PC-3 (cell line): ENCODE data around the gene BAHD1.

Experiments
- EZH2 ChIP-seq: fragments of 300-600 bp; sonication (generic); IDR thresholded peaks from one replicate; pipeline ENCODE4 v1.6.1; 2017; ENCODE audit warnings: antibody characterized with exemption, mild to moderate bottlenecking, low read length; ENCODE audit not compliant: unreplicated experiment
- EZH2phosphoT487 ChIP-seq: fragments of 300-600 bp; sonication (generic); IDR thresholded peaks from 2 replicates; pipeline ENCODE4 v1.6.1; 2018; ENCODE audit warnings: mild to moderate bottlenecking, antibody characterized with exemption, low read length, borderline replicate concordance
- TF ChIP-seq, protein P1 (sequence below): fragments of 300-600 bp; sonication (generic); conservative IDR thresholded peaks from 2 replicates; pipeline ENCODE4 v1.5.1; 2017; ENCODE audit warnings: antibody characterized with exemption, low read depth, mild to moderate bottlenecking, low read length

- TF ChIP-seq, protein P1, sequence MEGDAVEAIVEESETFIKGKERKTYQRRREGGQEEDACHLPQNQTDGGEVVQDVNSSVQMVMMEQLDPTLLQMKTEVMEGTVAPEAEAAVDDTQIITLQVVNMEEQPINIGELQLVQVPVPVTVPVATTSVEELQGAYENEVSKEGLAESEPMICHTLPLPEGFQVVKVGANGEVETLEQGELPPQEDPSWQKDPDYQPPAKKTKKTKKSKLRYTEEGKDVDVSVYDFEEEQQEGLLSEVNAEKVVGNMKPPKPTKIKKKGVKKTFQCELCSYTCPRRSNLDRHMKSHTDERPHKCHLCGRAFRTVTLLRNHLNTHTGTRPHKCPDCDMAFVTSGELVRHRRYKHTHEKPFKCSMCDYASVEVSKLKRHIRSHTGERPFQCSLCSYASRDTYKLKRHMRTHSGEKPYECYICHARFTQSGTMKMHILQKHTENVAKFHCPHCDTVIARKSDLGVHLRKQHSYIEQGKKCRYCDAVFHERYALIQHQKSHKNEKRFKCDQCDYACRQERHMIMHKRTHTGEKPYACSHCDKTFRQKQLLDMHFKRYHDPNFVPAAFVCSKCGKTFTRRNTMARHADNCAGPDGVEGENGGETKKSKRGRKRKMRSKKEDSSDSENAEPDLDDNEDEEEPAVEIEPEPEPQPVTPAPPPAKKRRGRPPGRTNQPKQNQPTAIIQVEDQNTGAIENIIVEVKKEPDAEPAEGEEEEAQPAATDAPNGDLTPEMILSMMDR, result no peak
- no peak for TF ChIP-seq EZH2phosphoT487
- no peak for TF ChIP-seq EZH2
Measured at GRCh38 chr15:40420793-40421192, 20.0 kb upstream of the BAHD1 start.
